Fibroblast of pulmonary artery (primary cell): ENCODE results near the gene IL36G.

Source experiments
- DNase-seq: peaks from one replicate; pipeline ENCODE4 v3.0.0-alpha.2; 2010; ENCODE audit warnings: low read depth
- H3K4me3 ChIP-seq: replicated peaks from 2 replicates; pipeline ENCODE4 v1.5.1; 2011; ENCODE audit warnings: low read depth, mild to moderate bottlenecking, control low read depth, low read length, moderate library complexity
- CTCF ChIP-seq: IDR thresholded peaks from 2 replicates; pipeline ENCODE4 v1.5.1; 2011; ENCODE audit warnings: mild to moderate bottlenecking, control low read depth, low read length, inconsistent platforms; ENCODE audit errors: missing control alignments

Gene IL36G

GRCh38 chr2:112993831-112994230 is 16.0 kb downstream of the IL36G start:
- DNase-seq = no peak
- H3K4me3 ChIP-seq = no peak overlapping the region
- TF ChIP-seq CTCF = no peak

GRCh38 chr2:112994648-112995047 is 16.8 kb downstream of the IL36G start:
- DNase-seq = no peak
- TF ChIP-seq CTCF = no peak
- H3K4me3 ChIP-seq = no peak overlapping the region

- TF ChIP-seq CTCF = no peak
- H3K4me3 ChIP-seq = no peak overlapping the region
- DNase-seq = no peak
Measured at GRCh38 chr2:112995346-112995920, 17.6 kb downstream of the IL36G start.

- H3K4me3 ChIP-seq = no peak overlapping the region
- no peak for DNase-seq
- TF ChIP-seq CTCF = no peak
Measured at GRCh38 chr2:112996635-112997034, 18.8 kb downstream of the IL36G start.

- H3K4me3 ChIP-seq = no peak overlapping the region
- DNase-seq = no peak
- TF ChIP-seq CTCF = no peak
Measured at GRCh38 chr2:112997151-112997550, 19.3 kb downstream of the IL36G start.

- no peak for DNase-seq
- no peak overlapping the region for H3K4me3 ChIP-seq
- no peak for TF ChIP-seq CTCF
Measured at GRCh38 chr2:113000436-113000835, 22.6 kb downstream of the IL36G start.

GRCh38 chr2:113002677-113003076 is 24.9 kb downstream of the IL36G start:
- no peak for DNase-seq

More at GRCh38 chr2:113002677-113003076, 24.9 kb downstream of the IL36G start:
- no peak overlapping the region for H3K4me3 ChIP-seq
- TF ChIP-seq CTCF = no peak
